ENCODE results near the gene CDKAL1. TPM values are rescaled to one million over a fixed set of nuclear protein-coding genes. Genes with fewer than 3 reads are reported as not detected.

The CDKAL1 gene
- total and polyA plus RNA-seq, 2 donors from 2014 or later, result 4.6 to 20.2 TPM

- Histone ChIP-seq H3K4me3 (ENCODE audit: low read length in 3 of 3) (no peak overlapping the region), H3K27ac (ENCODE audit: low read depth in 2 of 2, low read length in 2 of 2) (no peak overlapping the region), H3K9me3 (ENCODE audit: control insufficient read depth in 2 of 3, insufficient read depth in 1 of 3, low read length in 3 of 3) (no peaks in the 10 kb centered on the region), H3K36me3 (ENCODE audit: control insufficient read depth in 2 of 3, insufficient read depth in 3 of 3, low read length in 3 of 3) (no peaks in the 10 kb centered on the region), H3K9ac (ENCODE audit: low read length in 3 of 3) (no peak overlapping the region), H3K27me3 (ENCODE audit: control insufficient read depth, insufficient read depth, low read length) (no peaks in the 10 kb centered on the region), H3K4me1 (ENCODE audit: control insufficient read depth in 2 of 3, insufficient read depth in 2 of 3, low read depth in 1 of 3, low read length in 3 of 3) (no peaks in the 10 kb centered on the region)
- no peak for TF ChIP-seq CTCF (IDR thresholded peaks at IDR 0.05; ENCODE audit: borderline replicate concordance, extremely low read depth, insufficient read depth)
- intact Hi-C loops (cut with DNase I), result no loop called here
- DNase-seq, result no peak
- FAIRE-seq, result no peak
These were observed 561.2 kb downstream of the CDKAL1 start for GRCh38 chr6:21095462-21095861.

GRCh38 chr6:21098134-21098533 is 563.9 kb downstream of the CDKAL1 start:
- intact Hi-C loops (cut with DNase I), result no loop called here
- no peak for TF ChIP-seq CTCF (IDR thresholded peaks at IDR 0.05; ENCODE audit: borderline replicate concordance, extremely low read depth, insufficient read depth)
- Histone ChIP-seq H3K36me3 (ENCODE audit: control insufficient read depth in 2 of 3, insufficient read depth in 3 of 3, low read length in 3 of 3) (no peaks in the 10 kb centered on the region), H3K27me3 (ENCODE audit: control insufficient read depth, insufficient read depth, low read length) (no peaks in the 10 kb centered on the region), H3K4me1 (ENCODE audit: control insufficient read depth in 2 of 3, insufficient read depth in 2 of 3, low read depth in 1 of 3, low read length in 3 of 3) (no peaks in the 10 kb centered on the region), H3K4me3 (ENCODE audit: low read length in 3 of 3) (no peak overlapping the region), H3K27ac (ENCODE audit: low read depth in 2 of 2, low read length in 2 of 2) (no peak overlapping the region), H3K9me3 (ENCODE audit: control insufficient read depth in 2 of 3, insufficient read depth in 1 of 3, low read length in 3 of 3) (no peaks in the 10 kb centered on the region), H3K9ac (ENCODE audit: low read length in 3 of 3) (no peak overlapping the region)
- FAIRE-seq, result no peak
- peak in 2 of 5 donors; percentile 43 to 46 for DNase-seq

- Histone ChIP-seq H3K9ac (ENCODE audit: low read length in 3 of 3) (no peak overlapping the region), H3K9me3 (ENCODE audit: control insufficient read depth in 2 of 3, insufficient read depth in 1 of 3, low read length in 3 of 3) (no peaks in the 10 kb centered on the region), H3K36me3 (ENCODE audit: control insufficient read depth in 2 of 3, insufficient read depth in 3 of 3, low read length in 3 of 3) (no peaks in the 10 kb centered on the region), H3K4me3 (ENCODE audit: low read length in 3 of 3) (no peak overlapping the region), H3K27ac (ENCODE audit: low read depth in 2 of 2, low read length in 2 of 2) (no peak overlapping the region), H3K4me1 (ENCODE audit: control insufficient read depth in 2 of 3, insufficient read depth in 2 of 3, low read depth in 1 of 3, low read length in 3 of 3) (no peaks in the 10 kb centered on the region), H3K27me3 (ENCODE audit: control insufficient read depth, insufficient read depth, low read length) (no peaks in the 10 kb centered on the region)
- no peak for DNase-seq
- intact Hi-C loops (cut with DNase I), result no loop called here
- FAIRE-seq, result no peak
- TF ChIP-seq CTCF (IDR thresholded peaks at IDR 0.05; ENCODE audit: borderline replicate concordance, extremely low read depth, insufficient read depth), result no peak
These were observed 564.5 kb downstream of the CDKAL1 start for GRCh38 chr6:21098744-21099143.

Data from kidney (tissue), 14 donors.